ENCODE measurements around the gene TRMT1.

The TRMT1 gene

DNA sequence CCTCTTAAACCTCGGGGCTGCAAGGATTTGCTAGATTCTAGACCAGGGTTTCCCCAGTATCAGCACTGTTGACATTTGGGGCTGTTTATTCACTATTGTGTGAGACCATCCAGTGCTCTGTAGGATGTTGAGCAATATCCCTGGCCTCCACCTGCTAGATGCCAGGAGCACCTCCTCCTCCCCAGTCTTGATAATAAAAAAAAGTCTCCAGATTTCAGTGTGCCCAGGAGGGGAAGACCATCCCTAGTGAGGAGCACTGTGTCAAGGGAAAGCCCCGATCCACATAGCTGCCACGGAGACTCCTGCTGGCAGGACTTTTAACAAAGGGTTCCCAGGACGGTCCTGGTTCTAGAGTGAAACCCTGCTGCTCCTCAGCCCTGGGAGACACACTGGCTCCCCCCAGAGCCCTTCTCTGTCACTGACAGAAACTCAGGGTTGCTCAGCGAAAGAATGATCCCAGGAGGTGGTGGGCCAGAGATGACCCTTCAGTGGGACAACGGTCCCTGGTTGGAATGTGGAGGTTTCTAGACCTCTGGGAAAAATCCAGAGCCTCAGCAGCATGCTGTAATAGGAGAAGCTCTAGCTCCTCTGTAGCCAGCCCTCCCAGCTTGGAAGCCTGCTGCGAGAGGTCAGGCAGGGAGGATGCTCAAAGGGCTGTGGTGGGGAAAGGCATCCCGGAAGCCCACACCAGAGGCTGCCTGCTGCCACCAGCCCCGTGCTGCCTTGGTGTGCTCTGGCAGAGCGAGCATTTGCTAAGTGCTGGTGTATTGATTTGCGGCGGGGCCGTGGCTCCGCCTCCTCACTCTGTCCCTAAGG, 34.1 kb downstream of the TRMT1 start:
- TF ChIP-seq, protein P1, sequence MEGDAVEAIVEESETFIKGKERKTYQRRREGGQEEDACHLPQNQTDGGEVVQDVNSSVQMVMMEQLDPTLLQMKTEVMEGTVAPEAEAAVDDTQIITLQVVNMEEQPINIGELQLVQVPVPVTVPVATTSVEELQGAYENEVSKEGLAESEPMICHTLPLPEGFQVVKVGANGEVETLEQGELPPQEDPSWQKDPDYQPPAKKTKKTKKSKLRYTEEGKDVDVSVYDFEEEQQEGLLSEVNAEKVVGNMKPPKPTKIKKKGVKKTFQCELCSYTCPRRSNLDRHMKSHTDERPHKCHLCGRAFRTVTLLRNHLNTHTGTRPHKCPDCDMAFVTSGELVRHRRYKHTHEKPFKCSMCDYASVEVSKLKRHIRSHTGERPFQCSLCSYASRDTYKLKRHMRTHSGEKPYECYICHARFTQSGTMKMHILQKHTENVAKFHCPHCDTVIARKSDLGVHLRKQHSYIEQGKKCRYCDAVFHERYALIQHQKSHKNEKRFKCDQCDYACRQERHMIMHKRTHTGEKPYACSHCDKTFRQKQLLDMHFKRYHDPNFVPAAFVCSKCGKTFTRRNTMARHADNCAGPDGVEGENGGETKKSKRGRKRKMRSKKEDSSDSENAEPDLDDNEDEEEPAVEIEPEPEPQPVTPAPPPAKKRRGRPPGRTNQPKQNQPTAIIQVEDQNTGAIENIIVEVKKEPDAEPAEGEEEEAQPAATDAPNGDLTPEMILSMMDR (IDR thresholded peaks at IDR 0.05; ENCODE audit: poor library complexity, severe bottlenecking) = no peak
- ATAC-seq (ENCODE audit: low read depth) (0 out of 3 replicates have a peak, but pooled peaks have one; percentile 14), DNase-seq (ENCODE audit: low spot score) (no peak)
- no peaks in the 10 kb centered on the region for H3K4me1 ChIP-seq (ENCODE audit: insufficient read depth, poor library complexity, severe bottlenecking)
- no peaks in the 10 kb centered on the region for H3K9me3 ChIP-seq (ENCODE audit: severe bottlenecking)
- H3K27ac ChIP-seq (ENCODE audit: poor library complexity, severe bottlenecking) = no peak overlapping the region
- peaks cover 14% of the 10 kb centered on the region for H3K36me3 ChIP-seq (ENCODE audit: low read depth)
- no peak overlapping the region for H3K4me3 ChIP-seq (ENCODE audit: severe bottlenecking)
- H3K27me3 ChIP-seq (ENCODE audit: insufficient read depth, poor library complexity, severe bottlenecking) = no peaks in the 10 kb centered on the region

DNA sequence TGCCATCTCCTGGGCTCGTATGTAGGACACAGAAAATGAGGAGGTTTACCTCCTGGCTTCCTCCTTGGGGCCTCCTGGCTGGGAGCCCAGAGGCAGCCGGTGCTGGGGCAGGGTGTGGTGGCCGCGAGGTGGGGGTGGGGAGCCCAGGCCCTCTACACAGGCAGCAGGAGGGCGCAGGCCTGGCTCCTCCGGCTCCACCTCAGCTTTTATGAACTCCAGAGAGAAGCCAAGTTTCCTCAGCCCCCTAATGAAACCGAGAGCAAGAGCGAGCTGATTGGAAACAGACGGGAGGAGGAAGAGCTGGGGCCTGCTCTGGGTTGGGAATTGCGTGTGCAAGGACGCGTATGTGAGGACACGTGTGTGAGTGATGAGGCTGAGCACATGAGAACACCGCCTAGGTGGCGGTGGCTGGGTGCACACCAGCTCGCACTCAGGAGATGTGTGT, 37.0 kb downstream of the TRMT1 start:
- Histone ChIP-seq H3K36me3 (ENCODE audit: low read depth) (peaks cover 14% of the 10 kb centered on the region), H3K4me1 (ENCODE audit: insufficient read depth, poor library complexity, severe bottlenecking) (no peaks in the 10 kb centered on the region), H3K4me3 (ENCODE audit: severe bottlenecking) (no peak overlapping the region), H3K27ac (ENCODE audit: poor library complexity, severe bottlenecking) (no peak overlapping the region), H3K27me3 (ENCODE audit: insufficient read depth, poor library complexity, severe bottlenecking) (no peaks in the 10 kb centered on the region), H3K9me3 (ENCODE audit: severe bottlenecking) (no peaks in the 10 kb centered on the region)
- TF ChIP-seq, protein P1 (IDR thresholded peaks at IDR 0.05; ENCODE audit: poor library complexity, severe bottlenecking) = no peak
- DNase-seq (ENCODE audit: low spot score) (no peak), ATAC-seq (ENCODE audit: low read depth) (no peak)

DNA sequence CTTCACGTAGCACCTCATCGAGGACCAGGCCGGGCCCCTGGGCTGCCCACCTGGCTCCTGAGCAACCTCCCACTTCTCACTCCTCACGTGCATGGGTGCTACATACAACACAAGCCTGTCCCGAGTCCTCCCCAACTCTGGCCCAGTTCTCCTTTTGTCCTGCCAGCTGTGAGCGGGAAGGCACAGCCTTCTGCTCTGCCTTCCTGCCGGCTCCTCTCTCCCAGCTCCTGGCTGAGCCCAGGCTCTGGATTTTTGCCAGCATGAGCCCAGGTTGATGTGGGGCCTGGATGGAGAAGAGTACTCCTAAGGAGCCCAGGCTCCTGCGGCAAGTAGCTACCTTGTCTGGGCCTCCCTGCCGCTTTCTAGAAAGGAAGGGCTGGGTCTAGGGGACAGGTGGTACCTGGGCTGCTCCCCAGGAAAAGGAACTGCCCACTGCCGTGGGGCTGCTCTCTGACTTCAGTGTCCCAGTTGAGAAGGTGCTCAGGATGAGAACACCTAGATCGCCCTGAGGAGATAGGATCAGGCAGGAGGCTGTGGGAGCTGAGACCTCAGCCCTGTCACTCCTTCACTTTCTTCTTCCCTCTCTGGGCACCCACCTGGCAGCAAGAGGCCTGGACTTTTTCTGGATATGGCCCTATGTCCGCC, 37.5 kb downstream of the TRMT1 start:
- H3K9me3 ChIP-seq (ENCODE audit: severe bottlenecking) = no peaks in the 10 kb centered on the region
- no peak overlapping the region for H3K27ac ChIP-seq (ENCODE audit: poor library complexity, severe bottlenecking)
- no peak for DNase-seq (ENCODE audit: low spot score)
- no peaks in the 10 kb centered on the region for H3K4me1 ChIP-seq (ENCODE audit: insufficient read depth, poor library complexity, severe bottlenecking)
- H3K36me3 ChIP-seq (ENCODE audit: low read depth) = peaks cover 16% of the 10 kb centered on the region
- no peak overlapping the region for H3K4me3 ChIP-seq (ENCODE audit: severe bottlenecking)
- H3K27me3 ChIP-seq (ENCODE audit: insufficient read depth, poor library complexity, severe bottlenecking) = no peaks in the 10 kb centered on the region
- ATAC-seq (ENCODE audit: low read depth) = no peak; the same call in 2 of the 3 replicates
- TF ChIP-seq, protein P1 (IDR thresholded peaks at IDR 0.05; ENCODE audit: poor library complexity, severe bottlenecking) = no peak

DNA sequence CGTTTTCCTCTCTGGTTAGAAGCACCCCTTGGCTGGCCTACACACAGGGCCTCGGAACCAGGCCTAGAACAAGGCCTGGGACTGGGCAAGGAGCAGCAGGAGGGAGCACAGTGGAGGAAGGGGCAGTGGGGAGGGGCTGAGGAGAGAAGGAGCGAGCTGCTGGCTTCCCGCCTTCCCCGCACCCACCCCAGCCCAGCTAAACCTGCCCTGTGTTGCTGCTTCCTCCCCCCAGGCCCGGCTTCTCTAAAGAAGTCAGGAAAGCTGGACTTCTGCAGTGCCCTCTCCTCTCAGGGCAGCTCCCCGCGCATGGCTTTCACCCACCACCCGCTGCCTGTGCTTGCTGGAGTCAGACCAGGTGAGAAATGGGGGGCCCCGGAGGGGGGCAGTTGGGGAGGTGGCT, 38.2 kb downstream of the TRMT1 start:
- ATAC-seq (ENCODE audit: low read depth) (no peak), DNase-seq (ENCODE audit: low spot score) (no peak)
- Histone ChIP-seq H3K27me3 (ENCODE audit: insufficient read depth, poor library complexity, severe bottlenecking) (no peaks in the 10 kb centered on the region), H3K27ac (ENCODE audit: poor library complexity, severe bottlenecking) (no peak overlapping the region), H3K4me1 (ENCODE audit: insufficient read depth, poor library complexity, severe bottlenecking) (no peaks in the 10 kb centered on the region), H3K9me3 (ENCODE audit: severe bottlenecking) (no peaks in the 10 kb centered on the region), H3K36me3 (ENCODE audit: low read depth) (peaks cover 20% of the 10 kb centered on the region), H3K4me3 (ENCODE audit: severe bottlenecking) (no peak overlapping the region)
- TF ChIP-seq, protein P1 (IDR thresholded peaks at IDR 0.05; ENCODE audit: poor library complexity, severe bottlenecking) = no peak
